H1 (cell line): ENCODE results near the gene PPIL3. TPM values are rescaled to one million over a fixed set of nuclear protein-coding genes. Genes with fewer than 3 reads are reported as not detected.

ENCODE experiments used
- CTCF ChIA-PET: fragments of 300-600 bp; sonication (Branson Sonifier 250); formaldehyde crosslinking; loops from one replicate; lab custom pipeline; 2021; ENCODE audit not compliant: partially characterized antibody; lab: Charles Lee
- POLR2A ChIA-PET: fragments of 300-600 bp; sonication (Branson Sonifier 250); formaldehyde crosslinking; loops from one replicate; lab custom pipeline; 2021; ENCODE audit warnings: inconsistent platforms; ENCODE audit not compliant: partially characterized antibody; lab: Charles Lee
- DNase-seq, 2 experiments: peaks; one replicate each; pipeline versions ENCODE4 v3.0.0 to v3.0.0-alpha.2; 2010 to 2022; ENCODE audit warnings: low spot score in 2 of 2, low read depth in 1 of 2, mixed read lengths in 1 of 2
- FAIRE-seq: peaks from 2 replicates; lab custom pipeline; 2011; peaks lifted over from hg19 to GRCh38; lab: Jason Lieb, UNC
- H2AFZ ChIP-seq: 2 replicates; pipeline ENCODE4 v1.8.1; 2012; ENCODE audit warnings: low read length, inconsistent platforms
- H2AK5ac ChIP-seq: 2 replicates; pipeline ENCODE4 v1.6.1; 2013; ENCODE audit warnings: low read depth, low read length
- H2BK120ac ChIP-seq: replicated peaks from 2 replicates; pipeline ENCODE3; 2013; ENCODE audit warnings: low read depth, low read length, inconsistent platforms
- H2BK12ac ChIP-seq: 2 replicates; pipeline ENCODE4 v1.6.1; 2013; ENCODE audit warnings: low read depth, low read length
- H2BK15ac ChIP-seq: 2 replicates; pipeline ENCODE4 v1.6.1; 2013; ENCODE audit warnings: low read length
- H2BK20ac ChIP-seq: 2 replicates; pipeline ENCODE4 v1.6.1; 2013; ENCODE audit warnings: low read length
- H2BK5ac ChIP-seq: 2 replicates; pipeline ENCODE4 v1.6.1; 2013; ENCODE audit warnings: low read depth, low read length
- H3K14ac ChIP-seq: 2 replicates; pipeline ENCODE4 v1.6.1; 2013; ENCODE audit warnings: inconsistent platforms; ENCODE audit not compliant: insufficient read length
- H3K18ac ChIP-seq: 2 replicates; pipeline ENCODE4 v1.6.1; 2013; ENCODE audit warnings: low read length; ENCODE audit errors: extremely low read depth
- H3K23ac ChIP-seq: 2 replicates; pipeline ENCODE4 v1.6.1; 2013; ENCODE audit warnings: inconsistent platforms; ENCODE audit not compliant: insufficient read length
- H3K23me2 ChIP-seq: 2 replicates; pipeline ENCODE4 v1.6.1; 2013; ENCODE audit warnings: low read depth, low read length
- H3K27ac ChIP-seq: 2 replicates; pipeline ENCODE4 v1.6.1; 2011; ENCODE audit warnings: low read depth, low read length, inconsistent platforms
- H3K27me3 ChIP-seq, 4 experiments: replicated peaks in 1 of 4; 1 replicate in 1 of 4; 2 replicates in 3 of 4; pipeline versions ENCODE4 v1.6.1 to v1.8.1; 2011 to 2013; ENCODE audit warnings: low read length in 3 of 4, mild to moderate bottlenecking in 3 of 4, inconsistent platforms in 2 of 4, mixed read lengths in 2 of 4, moderate library complexity in 1 of 4; ENCODE audit not compliant: control insufficient read depth in 3 of 4, insufficient read depth in 3 of 4; ENCODE audit errors: extremely low read depth in 1 of 4
- H3K36me3 ChIP-seq, 4 experiments: 2 replicates each; pipeline versions ENCODE4 v1.6.1 to v1.8.1; 2011 to 2013; ENCODE audit warnings: mild to moderate bottlenecking in 4 of 4, low read length in 3 of 4, moderate library complexity in 2 of 4, control low read depth in 1 of 4, inconsistent platforms in 1 of 4; ENCODE audit not compliant: insufficient read depth in 4 of 4, control insufficient read depth in 2 of 4
- H3K4ac ChIP-seq: replicated peaks from 2 replicates; pipeline ENCODE3; 2013; ENCODE audit warnings: low read length, low read depth, mixed read lengths, inconsistent platforms; ENCODE audit not compliant: insufficient read length
- H3K4me1 ChIP-seq, 4 experiments: replicated peaks in 1 of 4; 1 replicate in 1 of 4; 2 replicates in 3 of 4; pipeline versions ENCODE4 v1.6.1 to v1.8.1; 2011 to 2013; ENCODE audit warnings: low read length in 3 of 4, inconsistent platforms in 2 of 4, mixed read lengths in 1 of 4; ENCODE audit not compliant: insufficient read depth in 4 of 4, control insufficient read depth in 3 of 4
- H3K4me2 ChIP-seq, 2 experiments: 2 replicates each; pipeline versions ENCODE4 v1.6.1 to v1.8.1; 2011 to 2013; ENCODE audit warnings: low read depth in 2 of 2, low read length in 2 of 2, control low read depth in 1 of 2, inconsistent platforms in 1 of 2, mild to moderate bottlenecking in 1 of 2; ENCODE audit not compliant: insufficient read depth in 1 of 2
- H3K4me3 ChIP-seq, 4 experiments: fragments of 200-600, 300-600 bp in 1 of 4; sonication (generic), shearing (Covaris generic), sonication (Bioruptor Twin) in 1 of 4; 2 replicates each; pipeline versions ENCODE4 v1.5.1 to v1.8.1; 2011 to 2016; ENCODE audit warnings: low read length in 4 of 4, low read depth in 3 of 4, control low read depth in 2 of 4, inconsistent platforms in 2 of 4, mild to moderate bottlenecking in 2 of 4, mixed read lengths in 1 of 4, moderate library complexity in 1 of 4; ENCODE audit not compliant: insufficient read depth in 2 of 4; ENCODE audit errors: extremely low read depth in 1 of 4
- H3K56ac ChIP-seq: replicated peaks from 2 replicates; pipeline ENCODE3; 2013; ENCODE audit warnings: low read depth, mild to moderate bottlenecking, mixed read lengths, low read length, inconsistent platforms; ENCODE audit not compliant: insufficient read length
- H3K79me1 ChIP-seq: 2 replicates; pipeline ENCODE4 v1.6.1; 2013; ENCODE audit warnings: low read depth, low read length, control low read depth
- H3K79me2 ChIP-seq, 2 experiments: 2 replicates each; pipeline versions ENCODE4 v1.6.1 to v1.8.1; 2012 to 2013; ENCODE audit warnings: low read length in 2 of 2, mild to moderate bottlenecking in 2 of 2, inconsistent platforms in 1 of 2; ENCODE audit not compliant: insufficient read depth in 2 of 2, control insufficient read depth in 1 of 2
- H3K9ac ChIP-seq, 4 experiments: replicated peaks in 1 of 4; 1 replicate in 1 of 4; 2 replicates in 3 of 4; pipeline versions ENCODE4 v1.6.1 to v1.8.1; 2011 to 2013; ENCODE audit warnings: low read depth in 3 of 4, low read length in 3 of 4, control low read depth in 2 of 4, mild to moderate bottlenecking in 2 of 4, moderate library complexity in 2 of 4, inconsistent platforms in 1 of 4; ENCODE audit errors: extremely low read depth in 1 of 4
- H3K9me3 ChIP-seq, 2 experiments: 2 replicates each; pipeline versions ENCODE4 v1.6.1 to v1.8.1; 2012 to 2013; ENCODE audit warnings: mild to moderate bottlenecking in 2 of 2, moderate library complexity in 2 of 2, control low read depth in 1 of 2, inconsistent platforms in 1 of 2, low read depth in 1 of 2, low read length in 1 of 2, mixed read lengths in 1 of 2; ENCODE audit not compliant: insufficient read depth in 2 of 2
- H4K20me1 ChIP-seq, 2 experiments: replicated peaks in 1 of 2; 2 replicates each; pipeline versions ENCODE3 to v1.8.1; 2011 to 2013; ENCODE audit warnings: inconsistent platforms in 2 of 2, low read length in 2 of 2, mild to moderate bottlenecking in 1 of 2; ENCODE audit not compliant: insufficient read depth in 2 of 2, control insufficient read depth in 1 of 2
- H4K5ac ChIP-seq: 2 replicates; pipeline ENCODE4 v1.6.1; 2013; ENCODE audit warnings: low read length, low read depth, mixed read lengths, inconsistent platforms; ENCODE audit not compliant: insufficient read length
- H4K8ac ChIP-seq: 2 replicates; pipeline ENCODE4 v1.8.0; 2013; ENCODE audit warnings: mild to moderate bottlenecking, moderate library complexity, low read length, inconsistent platforms; ENCODE audit not compliant: insufficient read depth; ENCODE audit errors: extremely low read depth
- H4K91ac ChIP-seq: replicated peaks from 2 replicates; pipeline ENCODE3; 2013; ENCODE audit warnings: low read length, mixed read lengths, inconsistent platforms; ENCODE audit not compliant: insufficient read length
- CBX5 ChIP-seq: fragments of 300-800, 300-1000 bp; sonication (generic); IDR thresholded peaks from 2 replicates; pipeline ENCODE4 v1.7.1; 2016; ENCODE audit warnings: antibody characterized with exemption, low read length, low read depth
- CBX8 ChIP-seq: fragments of 300-800, 300-1000 bp; sonication (generic); IDR thresholded peaks from 2 replicates; pipeline ENCODE4 v1.7.1; 2016; ENCODE audit warnings: low read depth, low read length, borderline replicate concordance
- CTBP2 ChIP-seq: IDR thresholded peaks from 2 replicates; pipeline ENCODE4 v1.7.0; 2011; ENCODE audit warnings: borderline replicate concordance, mild to moderate bottlenecking, moderate library complexity, mixed read lengths, low read length; ENCODE audit not compliant: insufficient read depth, insufficient read length
- GTF2F1 ChIP-seq: IDR thresholded peaks from 2 replicates; pipeline ENCODE4 v1.6.1; 2012; ENCODE audit warnings: low read depth, low read length, improper control_type of control experiment, borderline replicate concordance
- MAFK ChIP-seq: IDR thresholded peaks from 2 replicates; pipeline ENCODE4 v1.6.1; 2012; ENCODE audit warnings: low read depth, mild to moderate bottlenecking, improper control_type of control experiment, low read length
- NANOG ChIP-seq: IDR thresholded peaks from 2 replicates; pipeline ENCODE4 v1.6.1; 2011; ENCODE audit warnings: low read length, low read depth, mild to moderate bottlenecking, inconsistent platforms; ENCODE audit not compliant: insufficient read depth, poor library complexity, severe bottlenecking
- POLR2A ChIP-seq, 2 experiments: IDR thresholded peaks; 1 replicate in 1 of 2; 2 replicates in 1 of 2; pipeline ENCODE4 v1.6.1; 2011; ENCODE audit warnings: low read depth in 2 of 2, low read length in 2 of 2, mild to moderate bottlenecking in 2 of 2; ENCODE audit errors: control extremely low read depth in 1 of 2
- SRF ChIP-seq: IDR thresholded peaks from 2 replicates; pipeline ENCODE4 v1.6.1; 2011; ENCODE audit warnings: mild to moderate bottlenecking, low read depth, low read length, moderate library complexity
- ZNF274 ChIP-seq: IDR thresholded peaks from 2 replicates; pipeline ENCODE4 v1.7.0; 2012; ENCODE audit warnings: low read length, borderline replicate concordance; ENCODE audit errors: extremely low read depth
- WGBS, 2 experiments: shearing (Covaris generic) in 1 of 2; methylation state at CpG; one replicate each; pipeline versions ENCODE4 v1.1.6 to v1.1.7; 2013 to 2015; ENCODE audit warnings: low lambda C conversion rate in 2 of 2, mixed read lengths in 2 of 2, inconsistent platforms in 1 of 2, low coverage in 1 of 2, missing lambda C conversion rate in 1 of 2; ENCODE audit not compliant: insufficient replicate concordance in 2 of 2, insufficient coverage in 1 of 2, insufficient read length in 1 of 2; ENCODE audit errors: extremely low coverage in 1 of 2, missing lambda C conversion rate in 1 of 2; 5-methylcytosine and 5-hydroxymethylcytosine counted together
- polyA plus RNA-seq, 7 experiments: library from polyadenylated mRNA; depleted of rRNA in 3 of 7; stranded (reverse) in 5 of 7; unstranded in 2 of 7; fragments of >200 nt in 5 of 7; fragments of 200-250 nt in 2 of 7; gene quantifications; 1 replicate in 5 of 7; 2 replicates in 1 of 7; 4 replicates in 1 of 7; pipeline versions ENCODE4 v1.2.1 to v1.2.3, GENCODE V29; 2011 to 2013; ENCODE audit warnings: missing spikeins in 2 of 7, mixed read lengths in 2 of 7
- total RNA-seq: library from RNA; stranded (reverse); fragmentation: NEBNext Ultra II Directional; extraction: Animal tissue kit (Norgen Biotek cat#: 25700); gene quantifications from 2 replicates; pipeline ENCODE4 v1.2.1, GENCODE V29; 2021
- TF ChIP-seq, protein P1 (sequence below): IDR thresholded peaks from 2 replicates; pipeline ENCODE4 v1.6.1; 2012; ENCODE audit warnings: inconsistent platforms
- TF ChIP-seq, protein P2 (sequence below), 3 experiments: IDR thresholded peaks; 1 replicate in 2 of 3; 2 replicates in 1 of 3; pipeline versions ENCODE4 v1.5.1 to v1.6.1; 2011; ENCODE audit warnings: low read length in 3 of 3, mild to moderate bottlenecking in 3 of 3, inconsistent platforms in 2 of 3, low read depth in 1 of 3, moderate library complexity in 1 of 3; ENCODE audit not compliant: insufficient read depth in 1 of 3; ENCODE audit errors: control extremely low read depth in 1 of 3

PPIL3 gene
- total and polyA plus RNA-seq, 2 of the 8 experiments (the other 6 are each of a cell fraction or from before 2014, with no cell fraction given): 30.4 to 48.7 TPM

DNA sequence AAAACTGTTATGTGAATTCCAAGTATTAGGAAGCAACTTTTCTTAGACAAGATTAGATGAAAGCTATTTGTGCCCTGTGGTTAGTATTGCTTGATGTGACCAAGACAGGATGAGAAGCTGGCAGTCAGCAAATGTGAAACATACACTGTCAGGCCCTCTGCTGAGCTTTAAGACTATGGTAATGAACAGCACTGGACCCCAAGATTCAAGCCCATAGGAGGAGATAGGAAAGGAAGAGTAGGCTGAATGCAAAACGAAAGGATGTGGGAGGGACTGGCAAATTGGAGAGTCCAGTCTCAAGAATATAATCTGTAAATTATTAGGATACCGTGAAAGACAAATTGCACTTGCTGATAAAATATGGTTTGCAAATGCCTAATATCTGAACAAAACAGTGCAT is 60.8 kb downstream of the PPIL3 start:
- WGBS, 2 experiments: 88% methylated on average over 2 of the region's 2 CpGs; no CpG with 5 or more reads in 1 of the 2 experiments
- H2BK5ac ChIP-seq: no peak overlapping the region
- H2AK5ac ChIP-seq: no peak overlapping the region
- H3K23me2 ChIP-seq: no peaks in the 10 kb centered on the region
- no peak overlapping the region for H2BK12ac ChIP-seq
- H3K79me1 ChIP-seq: no peaks in the 10 kb centered on the region
- no peaks in the 10 kb centered on the region for H3K27me3 ChIP-seq
- no peak overlapping the region for H2BK20ac ChIP-seq
- no peak overlapping the region for H3K18ac ChIP-seq
- no peaks in the 10 kb centered on the region; a peak in 1 of 8 replicates for H3K36me3 ChIP-seq
- CTCF ChIA-PET: interaction anchor here (1.4 to 2.1 kb wide), 2 partner anchors 17 to 22 kb away, joined by 6 to 7 read pairs; no protein-coding TSS in a partner anchor
- no peaks in the 10 kb centered on the region for H3K9me3 ChIP-seq
- POLR2A ChIA-PET: interaction anchor here (1.0 to 3.4 kb wide), 12 partner anchors 9 to 92 kb away, joined by 3 to 26 read pairs (median 6); partner anchors contain the start of genes CLK1, NIF3L1 and PPIL3
- no peak overlapping the region for H2BK15ac ChIP-seq
- H4K5ac ChIP-seq: no peak overlapping the region
- H3K4me3 ChIP-seq: no peak overlapping the region
- no peak overlapping the region for H2BK120ac ChIP-seq
- no peak overlapping the region for H4K91ac ChIP-seq
- no peak overlapping the region for H3K4me2 ChIP-seq
- no peaks in the 10 kb centered on the region for H4K20me1 ChIP-seq
- no peaks in the 10 kb centered on the region for H3K79me2 ChIP-seq
- H3K27ac ChIP-seq: no peak overlapping the region
- no peak overlapping the region for H3K4ac ChIP-seq
- DNase-seq (no peak), FAIRE-seq (no peak)
- H2AFZ ChIP-seq: no peak overlapping the region
- no peak overlapping the region for H4K8ac ChIP-seq
- no peak overlapping the region for H3K9ac ChIP-seq
- H3K4me1 ChIP-seq: no peaks in the 10 kb centered on the region
- H3K23ac ChIP-seq: no peak overlapping the region
- no peak overlapping the region for H3K56ac ChIP-seq
- no peak overlapping the region for H3K14ac ChIP-seq
- TF ChIP-seq GTF2F1: no peak
- TF ChIP-seq CBX5: no peak
- TF ChIP-seq ZNF274: no peak
- TF ChIP-seq SRF: no peak
- TF ChIP-seq MAFK: no peak
- TF ChIP-seq, protein P1, sequence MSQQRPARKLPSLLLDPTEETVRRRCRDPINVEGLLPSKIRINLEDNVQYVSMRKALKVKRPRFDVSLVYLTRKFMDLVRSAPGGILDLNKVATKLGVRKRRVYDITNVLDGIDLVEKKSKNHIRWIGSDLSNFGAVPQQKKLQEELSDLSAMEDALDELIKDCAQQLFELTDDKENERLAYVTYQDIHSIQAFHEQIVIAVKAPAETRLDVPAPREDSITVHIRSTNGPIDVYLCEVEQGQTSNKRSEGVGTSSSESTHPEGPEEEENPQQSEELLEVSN: no peak
- no peak for TF ChIP-seq CTBP2
- no peak for TF ChIP-seq CBX8
- no peak for TF ChIP-seq NANOG
- TF ChIP-seq POLR2A (IDR thresholded peaks at IDR 0.05; ENCODE audit: control extremely low read depth in 1 of 2, low read depth in 2 of 2, low read length in 2 of 2): no peak
- TF ChIP-seq, protein P2, sequence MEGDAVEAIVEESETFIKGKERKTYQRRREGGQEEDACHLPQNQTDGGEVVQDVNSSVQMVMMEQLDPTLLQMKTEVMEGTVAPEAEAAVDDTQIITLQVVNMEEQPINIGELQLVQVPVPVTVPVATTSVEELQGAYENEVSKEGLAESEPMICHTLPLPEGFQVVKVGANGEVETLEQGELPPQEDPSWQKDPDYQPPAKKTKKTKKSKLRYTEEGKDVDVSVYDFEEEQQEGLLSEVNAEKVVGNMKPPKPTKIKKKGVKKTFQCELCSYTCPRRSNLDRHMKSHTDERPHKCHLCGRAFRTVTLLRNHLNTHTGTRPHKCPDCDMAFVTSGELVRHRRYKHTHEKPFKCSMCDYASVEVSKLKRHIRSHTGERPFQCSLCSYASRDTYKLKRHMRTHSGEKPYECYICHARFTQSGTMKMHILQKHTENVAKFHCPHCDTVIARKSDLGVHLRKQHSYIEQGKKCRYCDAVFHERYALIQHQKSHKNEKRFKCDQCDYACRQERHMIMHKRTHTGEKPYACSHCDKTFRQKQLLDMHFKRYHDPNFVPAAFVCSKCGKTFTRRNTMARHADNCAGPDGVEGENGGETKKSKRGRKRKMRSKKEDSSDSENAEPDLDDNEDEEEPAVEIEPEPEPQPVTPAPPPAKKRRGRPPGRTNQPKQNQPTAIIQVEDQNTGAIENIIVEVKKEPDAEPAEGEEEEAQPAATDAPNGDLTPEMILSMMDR (IDR thresholded peaks at IDR 0.05; ENCODE audit: control extremely low read depth in 1 of 3, insufficient read depth in 1 of 3, low read depth in 1 of 3, low read length in 3 of 3): no peak
